ENCODE measurements around the gene HPCAL1.

DNA sequence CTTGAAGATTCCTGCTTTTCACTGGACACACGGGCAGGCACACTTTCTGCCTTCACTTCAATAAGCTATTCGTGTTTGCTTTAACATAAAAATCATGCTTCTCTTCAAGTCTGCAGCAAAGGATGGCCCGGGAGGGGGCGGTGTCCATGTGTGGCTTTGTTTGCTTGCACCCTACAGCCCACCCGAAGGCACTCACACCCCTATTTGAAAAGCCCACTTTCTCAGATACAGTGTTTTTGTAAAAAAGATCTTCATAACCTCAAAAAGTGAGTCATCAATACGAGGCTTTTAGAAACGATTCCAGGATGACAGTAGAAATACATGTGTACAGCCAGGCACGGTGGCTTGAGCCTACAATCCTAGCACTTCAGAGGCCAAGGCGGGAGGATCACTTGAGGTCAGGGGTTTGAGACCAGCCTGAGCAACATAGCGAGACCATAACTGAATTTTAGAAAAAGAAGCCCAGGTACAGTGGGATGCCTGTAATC lies 36.5 kb upstream of the HPCAL1 start:
- TF ChIP-seq, protein P1, sequence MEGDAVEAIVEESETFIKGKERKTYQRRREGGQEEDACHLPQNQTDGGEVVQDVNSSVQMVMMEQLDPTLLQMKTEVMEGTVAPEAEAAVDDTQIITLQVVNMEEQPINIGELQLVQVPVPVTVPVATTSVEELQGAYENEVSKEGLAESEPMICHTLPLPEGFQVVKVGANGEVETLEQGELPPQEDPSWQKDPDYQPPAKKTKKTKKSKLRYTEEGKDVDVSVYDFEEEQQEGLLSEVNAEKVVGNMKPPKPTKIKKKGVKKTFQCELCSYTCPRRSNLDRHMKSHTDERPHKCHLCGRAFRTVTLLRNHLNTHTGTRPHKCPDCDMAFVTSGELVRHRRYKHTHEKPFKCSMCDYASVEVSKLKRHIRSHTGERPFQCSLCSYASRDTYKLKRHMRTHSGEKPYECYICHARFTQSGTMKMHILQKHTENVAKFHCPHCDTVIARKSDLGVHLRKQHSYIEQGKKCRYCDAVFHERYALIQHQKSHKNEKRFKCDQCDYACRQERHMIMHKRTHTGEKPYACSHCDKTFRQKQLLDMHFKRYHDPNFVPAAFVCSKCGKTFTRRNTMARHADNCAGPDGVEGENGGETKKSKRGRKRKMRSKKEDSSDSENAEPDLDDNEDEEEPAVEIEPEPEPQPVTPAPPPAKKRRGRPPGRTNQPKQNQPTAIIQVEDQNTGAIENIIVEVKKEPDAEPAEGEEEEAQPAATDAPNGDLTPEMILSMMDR (IDR thresholded peaks at IDR 0.05 in 2 of 3, conservative IDR thresholded peaks at IDR 0.05 in 1 of 3; ENCODE audit: control insufficient read depth in 2 of 3, extremely low read depth in 1 of 3, insufficient read depth in 1 of 3, low read depth in 3 of 3, low read length in 3 of 3), result no peak
- no peak for TF ChIP-seq POLR2A (IDR thresholded peaks at IDR 0.05; ENCODE audit: low read depth, low read length)
- TF ChIP-seq POLR2AphosphoS5 (IDR thresholded peaks at IDR 0.05; ENCODE audit: low read length), result no peak
- TF ChIP-seq ZNF24 (IDR thresholded peaks at IDR 0.05), result no peak
